Heart left ventricle (tissue), 16 donors: Measurements from ENCODE around the gene POTEI. TPM values are rescaled to one million over a fixed set of nuclear protein-coding genes. Genes with fewer than 3 reads are reported as not detected.
"Not testable (repeated sequence)": the region's sequence is repeated elsewhere in the genome, so short reads cannot be mapped to it uniquely, and the experiment has no call there.

Experiments used
- ATAC-seq, 4 donors: fragments of 200-7000 bp; cut with Tn5 transposase; one replicate each; pipeline ENCODE4 v1.9.1; 2020 to 2022; ENCODE audit warnings: moderate library complexity in 4 of 4, mild to moderate bottlenecking in 3 of 4, moderate number of reproducible peaks in 1 of 4
- DNase-seq, 5 donors: peaks; one replicate each; pipeline ENCODE4 v3.0.0-alpha.2; 2020
- H3K27ac ChIP-seq, 12 donors: fragments of 200-600 bp; sonication (generic) in 4 of 12; one replicate each; pipeline versions ENCODE4 v1.5.0 to v1.8.0; 2016 to 2022; ENCODE audit warnings: mild to moderate bottlenecking in 2 of 12
- H3K27me3 ChIP-seq, 9 donors: fragments of 200-600 bp; sonication (generic) in 2 of 9; one replicate each; pipeline versions ENCODE4 v1.5.1 to v1.8.0; 2016 to 2022; ENCODE audit warnings: mild to moderate bottlenecking in 3 of 9
- H3K36me3 ChIP-seq, 9 donors: fragments of 200-600 bp; sonication (generic) in 2 of 9; one replicate each; pipeline versions ENCODE4 v1.5.0 to v1.8.0; 2018 to 2022; ENCODE audit warnings: mild to moderate bottlenecking in 2 of 9
- H3K4me1 ChIP-seq, 12 donors: fragments of 200-600 bp; sonication (generic) in 4 of 12; one replicate each; pipeline versions ENCODE4 v1.5.0 to v1.8.0; 2016 to 2022; ENCODE audit warnings: mild to moderate bottlenecking in 3 of 12
- H3K4me3 ChIP-seq, 12 donors: fragments of 200-600 bp; sonication (generic) in 4 of 12; one replicate each; pipeline versions ENCODE4 v1.5.0 to v1.8.0; 2017 to 2022; ENCODE audit warnings: mild to moderate bottlenecking in 9 of 12, moderate library complexity in 4 of 12
- H3K9me3 ChIP-seq, 12 donors: fragments of 200-600 bp; sonication (generic) in 4 of 12; one replicate each; pipeline versions ENCODE4 v1.5.0 to v1.8.0; 2016 to 2022; ENCODE audit warnings: mild to moderate bottlenecking in 1 of 12
- CTCF ChIP-seq, 12 donors: fragments of 200-600 bp; sonication (generic) in 4 of 12; IDR thresholded peaks; one replicate each; pipeline versions ENCODE4 v1.5.0 to v1.8.0; 2018 to 2022; ENCODE audit warnings: antibody characterized with exemption in 12 of 12, mild to moderate bottlenecking in 5 of 12
- WGBS, 4 donors: extraction: QIAGEN DNeasy Blood & Tissue Kit in 2 of 4; methylation state at CpG; one replicate each; pipeline versions ENCODE4 v1.1.5 to v1.1.7; 2013 to 2018; 5-methylcytosine and 5-hydroxymethylcytosine counted together
- intact Hi-C, 10 donors: fragments of 100-400 bp; cut with DNase I; formaldehyde crosslinking; loops; one replicate each; pipeline versions ENCODE4 v1.11.1 to v1.14.2; 2022
- polyA plus RNA-seq, 2 donors: library from polyadenylated mRNA; stranded (reverse); fragments of 200-250 nt; gene quantifications; one replicate each; pipeline ENCODE4 v1.2.3, GENCODE V29; 2013
- total RNA-seq, 9 donors: library from RNA; depleted of rRNA in 2 of 9; stranded (reverse); fragments of >200 nt in 2 of 9; fragmentation: NEBNext Ultra II Directional in 3 of 9; extraction: Animal tissue kit (Norgen Biotek cat#: 25700) in 3 of 9; gene quantifications; one replicate each; pipeline versions ENCODE4 v1.1.0 to v1.2.4, GENCODE V29; 2016 to 2023
- donor health status: ischemic (EF 13 %, LVEDD 7.1; RV severe dilation, severe dysfunction).
- donor health status: healthy with polysubstance abuse.
- donor health status: DM: no; HTN: yes; CAD: no.
- donor health status: DM: no; HTN: no; CAD: no.
- donor health status: ischemic (EF 25% LVEDD 6.9; RV normal size, moderate dysfunction).
- donor health status: ischemic (EF 25% LVEDD 5.7; RV mildly dilated, moderate dysfunction).
- donor health status: healthy.
- donor health status: DM: yes; HTN: yes; CAD: no.
- donor health status: ischemic (EF 35%, LVEDD 5.7; RV mildly dilated, moderate dysfunction).
- donor health status: nonischemic (EF 11% LVEDD 7.7; RV severe dilation, severe dysfunction).
- donor health status: DM: yes; HTN: yes; CAD: no.
- donor health status: PGD.
- donor health status: ischemic (EF 29% LVEDD 5.4; RV normal size, mild dysfunction).
- donor health status: nonischemic (EF 23%, LVEDD 6.1; RV moderate dilation, normal function).

Gene POTEI
- total and polyA plus RNA-seq, 11 donors = not detected

GRCh38 chr2:130455413-130455812 is 53.7 kb downstream of the POTEI start:
- H3K27me3 ChIP-seq, H3K4me3 ChIP-seq, ATAC-seq, H3K27ac ChIP-seq, H3K4me1 ChIP-seq, H3K36me3 ChIP-seq, H3K9me3 ChIP-seq, intact Hi-C loops: not testable (repeated sequence)
- DNase-seq = peak in 2 of 5 donors; percentile 5 to 6
- 83 to 100% (median 88%) methylated on average over 1 to 6 of the region's 6 CpGs for WGBS, 4 donors

- H3K9me3 ChIP-seq, H3K4me1 ChIP-seq, ATAC-seq, H3K27ac ChIP-seq, DNase-seq, H3K36me3 ChIP-seq, intact Hi-C loops, H3K27me3 ChIP-seq, H3K4me3 ChIP-seq: not testable (repeated sequence)
- WGBS, 4 donors = 83 to 98% (median 89%) methylated on average over 4 to 6 of the region's 6 CpGs
These were observed 54.4 kb downstream of the POTEI start for GRCh38 chr2:130454712-130455083.

- H3K4me1 ChIP-seq, intact Hi-C loops, H3K36me3 ChIP-seq, H3K9me3 ChIP-seq, H3K27me3 ChIP-seq, ATAC-seq, H3K27ac ChIP-seq, H3K4me3 ChIP-seq: not testable (repeated sequence)
- DNase-seq = peak in 2 of 5 donors; percentile 3 to 15
- WGBS, 4 donors = 83 to 92% (median 90%) methylated on average over 5 to 13 of the region's 13 CpGs
These were observed 55.0 kb downstream of the POTEI start for GRCh38 chr2:130453955-130454711.

GRCh38 chr2:130452897-130453296 is 56.2 kb downstream of the POTEI start:
- WGBS, 4 donors = 81 to 100% (median 89%) methylated on average over 1 to 5 of the region's 5 CpGs
- intact Hi-C loops, H3K27ac ChIP-seq, ATAC-seq, H3K4me3 ChIP-seq, DNase-seq, H3K27me3 ChIP-seq, H3K4me1 ChIP-seq, H3K36me3 ChIP-seq, H3K9me3 ChIP-seq: not testable (repeated sequence)

DNA sequence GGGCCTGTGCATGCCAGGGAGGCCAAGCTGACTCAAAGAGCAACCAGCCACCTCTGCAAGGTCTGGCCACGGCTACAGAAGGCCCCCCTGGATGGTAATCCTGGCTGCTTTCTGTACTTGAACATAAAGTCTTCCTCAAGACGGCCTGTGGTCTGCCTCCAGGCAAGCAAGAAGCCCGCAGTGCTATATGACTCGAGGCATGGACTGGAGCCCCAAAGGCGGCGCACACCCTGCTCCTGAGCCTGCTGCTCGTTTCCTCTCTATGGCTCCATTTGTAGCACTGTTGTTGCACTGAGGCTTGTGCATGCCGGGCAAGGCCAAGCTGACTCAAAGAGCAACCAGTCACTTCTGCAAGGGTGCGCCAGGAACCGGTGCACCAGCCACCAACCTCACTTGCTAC is 57.3 kb downstream of the POTEI start:
- H3K4me3 ChIP-seq, H3K36me3 ChIP-seq, H3K27ac ChIP-seq, H3K4me1 ChIP-seq, ATAC-seq, H3K27me3 ChIP-seq, intact Hi-C loops, H3K9me3 ChIP-seq: not testable (repeated sequence)
- peak in 1 of 5 donors; percentile 5 for DNase-seq
- 88 to 100% (median 93%) methylated on average over 5 to 10 of the region's 10 CpGs for WGBS, 4 donors

GRCh38 chr2:130451278-130451677 is 57.9 kb downstream of the POTEI start:
- H3K4me3 ChIP-seq, H3K27me3 ChIP-seq, H3K4me1 ChIP-seq, intact Hi-C loops, H3K36me3 ChIP-seq, ATAC-seq, H3K9me3 ChIP-seq, H3K27ac ChIP-seq: not testable (repeated sequence)
- DNase-seq = peak in 2 of 5 donors; percentile 13 to 14
- 39 to 81% (median 59%) methylated on average over 2 to 3 of the region's 3 CpGs for WGBS, 4 donors

DNA sequence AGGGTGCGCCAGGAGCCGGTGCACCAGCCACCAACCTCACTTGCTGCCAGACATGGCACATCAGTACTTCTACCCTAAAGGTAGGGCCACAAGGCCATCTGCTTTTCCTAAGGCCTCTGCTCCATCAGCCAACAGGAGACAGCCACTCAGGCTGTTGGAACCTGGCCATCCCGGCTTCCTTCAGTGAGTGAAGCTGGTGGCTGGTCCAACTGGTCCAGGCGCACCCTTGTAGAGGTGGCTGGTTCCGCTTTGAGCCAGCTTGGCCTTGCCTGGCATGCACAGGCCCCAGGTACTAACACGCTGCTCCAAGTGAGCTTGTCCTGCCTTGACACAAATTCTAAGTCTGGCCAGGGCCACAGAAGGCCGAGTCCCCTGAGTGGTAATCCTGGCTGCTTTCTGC is 58.8 kb downstream of the POTEI start:
- peak in 3 of 5 donors; percentile 17 to 31 (median 18) for DNase-seq
- 90 to 91% methylated on average over 5 of the region's 7 CpGs; no CpG with 5 or more reads in 2 of the 4 donors for WGBS, 4 donors
- H3K4me1 ChIP-seq, H3K36me3 ChIP-seq, H3K9me3 ChIP-seq, H3K4me3 ChIP-seq, intact Hi-C loops, ATAC-seq, H3K27me3 ChIP-seq, H3K27ac ChIP-seq: not testable (repeated sequence)

DNA sequence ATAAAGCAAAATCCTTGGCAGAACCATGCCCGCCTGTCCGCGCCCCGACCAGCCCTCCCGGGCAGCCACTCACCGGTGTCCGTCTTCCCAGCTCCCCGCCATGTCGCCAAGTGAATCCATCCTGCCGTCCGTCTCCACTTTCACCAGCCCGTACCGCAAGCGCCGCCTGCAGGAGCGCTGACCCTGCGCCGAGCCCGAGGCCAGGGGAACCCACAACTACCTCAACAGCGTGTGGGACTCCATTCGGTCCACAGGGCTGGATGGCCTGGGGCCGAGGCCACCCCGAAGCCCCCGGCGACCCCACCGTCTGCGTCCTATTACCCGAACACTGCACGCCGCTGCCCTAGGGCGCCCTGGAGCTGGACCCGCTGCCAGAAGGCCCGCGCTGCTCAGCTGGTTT is 81.5 kb downstream of the POTEI start:
- H3K27me3 ChIP-seq, H3K4me1 ChIP-seq, H3K9me3 ChIP-seq, H3K27ac ChIP-seq, H3K36me3 ChIP-seq, intact Hi-C loops: not testable (repeated sequence)
- peak; percentile 84 to 94 (median 92) for ATAC-seq
- TF ChIP-seq CTCF (IDR thresholded peaks at IDR 0.05) = peak in 11 of 12 donors; percentile 21 to 61 (median 40)
- WGBS, 4 donors = 0 to 4% (median 1%) methylated on average over 21 to 34 of the region's 34 CpGs
- H3K4me3 ChIP-seq = peak overlapping the region in 11 of 12 donors; percentile 20 to 64 (median 51)
- peak; percentile 67 to 85 (median 73) for DNase-seq

- 92 to 100% (median 96%) methylated on average over 1 of the region's 1 CpG for WGBS, 4 donors
These were observed 90.3 kb downstream of the POTEI start for GRCh38 chr2:130418845-130419244.

More at GRCh38 chr2:130418845-130419244, 90.3 kb downstream of the POTEI start:
- H3K27me3 ChIP-seq, H3K4me1 ChIP-seq, H3K9me3 ChIP-seq, DNase-seq, H3K4me3 ChIP-seq, H3K27ac ChIP-seq, intact Hi-C loops, H3K36me3 ChIP-seq, ATAC-seq: not testable (repeated sequence)
